ENCODE measurements around the gene TIMMDC1. TPM values are rescaled to one million over a fixed set of nuclear protein-coding genes. Genes with fewer than 3 reads are reported as not detected.

The TIMMDC1 gene
- total RNA-seq, 2 experiments from 2014 or later: 93.7 to 105 TPM

DNA sequence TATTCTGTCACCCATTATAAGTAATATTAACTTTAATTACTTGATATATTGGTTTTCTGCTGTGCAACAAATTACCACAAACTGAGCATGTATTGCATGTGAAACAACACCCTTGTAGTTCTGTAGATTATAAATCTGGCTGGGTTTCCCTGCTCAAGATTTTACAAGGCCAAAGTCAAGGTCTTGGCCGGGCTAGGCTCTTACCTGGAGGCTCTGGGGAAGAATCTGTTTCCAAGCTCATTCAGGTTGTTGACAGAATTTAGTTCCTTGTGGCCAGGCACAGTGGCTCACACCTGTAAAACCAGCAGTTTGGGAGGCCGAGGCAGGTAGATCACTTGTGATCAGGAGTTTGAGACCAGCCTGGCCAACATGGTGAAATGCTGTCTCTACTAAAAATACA, 16.3 kb downstream of the TIMMDC1 start:
- H3K27me3 Mint-ChIP-seq: no peaks in the 10 kb centered on the region
- POLR2A ChIA-PET: no interaction called here
- CTCF ChIA-PET: no interaction called here
- H3K36me3 Mint-ChIP-seq: peaks cover 48% of the 10 kb centered on the region
- intact Hi-C loops (cut with micrococcal nuclease): no loop called here
- H3K27ac Mint-ChIP-seq: no peak overlapping the region
- no peak for DNase-seq
- H3K9me3 Mint-ChIP-seq: no peaks in the 10 kb centered on the region
- H3K4me3 Mint-ChIP-seq: no peak overlapping the region
- no peaks in the 10 kb centered on the region for H3K4me1 Mint-ChIP-seq (ENCODE audit: low read depth)

DNA sequence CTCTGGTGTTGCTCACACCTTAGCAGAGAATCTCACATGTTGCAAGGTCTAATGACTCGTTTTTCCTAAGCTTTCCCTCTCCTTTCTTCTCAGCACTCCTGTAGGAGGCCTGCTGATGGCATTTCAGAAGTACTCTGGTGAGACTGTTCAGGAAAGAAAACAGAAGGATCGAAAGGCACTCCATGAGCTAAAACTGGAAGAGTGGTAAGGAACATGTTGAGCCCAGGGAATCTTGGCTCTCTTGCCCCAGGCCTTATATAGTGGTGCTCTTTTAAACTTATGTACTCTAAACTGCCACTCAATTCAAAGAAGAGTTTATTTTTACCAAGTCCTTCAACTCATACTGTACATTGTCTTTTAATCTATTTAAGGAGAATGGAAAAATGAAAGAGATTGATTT, 18.8 kb downstream of the TIMMDC1 start:
- Mint-ChIP-seq H3K4me3 (no peak overlapping the region), H3K27me3 (no peaks in the 10 kb centered on the region), H3K36me3 (peaks cover 64% of the 10 kb centered on the region), H3K9me3 (peaks cover 3% of the 10 kb centered on the region), H3K27ac (no peak overlapping the region), H3K4me1 (ENCODE audit: low read depth) (no peaks in the 10 kb centered on the region)
- POLR2A ChIA-PET: no interaction called here
- DNase-seq: no peak
- intact Hi-C loops (cut with micrococcal nuclease): no loop called here
- CTCF ChIA-PET: interaction anchor here (1.0 kb wide), 1 partner anchor 8 kb away, joined by 4 read pairs; no protein-coding TSS in a partner anchor

DNA sequence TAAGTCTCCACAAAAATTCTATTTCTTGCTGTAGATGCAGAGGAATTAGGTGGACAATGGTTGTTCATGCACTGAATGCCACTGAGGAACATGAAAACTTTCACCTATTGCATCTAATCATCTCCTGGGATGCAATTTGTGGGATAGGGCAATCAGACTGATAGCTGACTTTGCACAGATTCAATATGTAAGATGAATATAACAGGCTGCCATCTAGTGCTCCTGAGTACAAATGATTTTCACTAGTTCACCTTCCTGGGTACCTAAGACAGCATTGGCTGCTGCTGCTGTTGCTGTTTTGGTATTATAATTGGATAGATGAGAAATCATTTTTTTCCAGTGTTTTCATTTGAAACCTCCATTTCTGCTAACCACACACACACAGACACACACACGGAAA, 19.7 kb downstream of the TIMMDC1 start:
- ChIA-PET CTCF (no interaction called here), POLR2A (no interaction called here)
- Mint-ChIP-seq H3K9me3 (peaks cover 3% of the 10 kb centered on the region), H3K27me3 (no peaks in the 10 kb centered on the region), H3K4me3 (no peak overlapping the region), H3K4me1 (ENCODE audit: low read depth) (no peaks in the 10 kb centered on the region), H3K36me3 (peaks cover 64% of the 10 kb centered on the region), H3K27ac (no peak overlapping the region)
- no peak for DNase-seq
- intact Hi-C loops (cut with micrococcal nuclease): no loop called here

DNA sequence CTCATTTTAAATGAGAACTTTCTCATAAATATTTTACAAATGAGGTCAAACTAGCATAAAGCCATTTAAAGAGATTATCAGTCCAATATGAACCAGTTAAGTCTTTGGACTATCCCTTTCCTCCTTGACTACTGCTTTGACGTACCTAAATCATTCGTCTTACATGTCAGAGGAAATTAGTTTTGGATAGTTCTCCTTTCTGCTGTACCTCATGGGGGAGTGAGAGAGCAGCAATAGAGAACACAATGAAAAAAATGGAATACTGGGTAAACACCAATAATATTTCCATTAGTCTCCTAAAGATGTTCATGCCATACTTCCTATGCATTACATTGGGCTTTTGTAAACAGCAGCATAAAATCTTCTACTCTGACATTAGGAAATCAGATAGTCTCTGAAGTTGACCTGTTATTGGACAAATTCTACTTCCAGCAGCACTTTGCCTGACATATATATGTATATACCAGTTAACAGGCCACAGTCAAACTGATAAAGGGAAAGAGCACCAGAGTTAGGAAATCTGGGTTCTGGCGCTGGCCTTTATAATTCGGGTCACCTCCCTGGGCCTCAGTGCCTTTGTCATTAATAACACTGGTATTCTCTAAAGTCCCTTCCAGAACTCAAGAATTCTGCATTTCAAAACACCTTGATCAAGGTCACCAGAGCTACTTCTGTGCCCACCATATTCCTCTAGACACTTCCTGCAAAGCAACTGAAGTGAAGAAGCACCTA, 26.8 kb downstream of the TIMMDC1 start:
- no peak overlapping the region for H3K27ac Mint-ChIP-seq
- H3K4me3 Mint-ChIP-seq: no peak overlapping the region
- H3K27me3 Mint-ChIP-seq: no peaks in the 10 kb centered on the region
- POLR2A ChIA-PET: no interaction called here
- DNase-seq: no peak
- intact Hi-C loops (cut with micrococcal nuclease): no loop called here
- CTCF ChIA-PET: interaction anchor here (0.8 kb wide), 2 partner anchors 35 to 75 kb away, joined by 3 read pairs; no protein-coding TSS in a partner anchor
- H3K9me3 Mint-ChIP-seq: peaks cover 3% of the 10 kb centered on the region
- peaks cover 33% of the 10 kb centered on the region for H3K36me3 Mint-ChIP-seq
- no peaks in the 10 kb centered on the region for H3K4me1 Mint-ChIP-seq (ENCODE audit: low read depth)

DNA sequence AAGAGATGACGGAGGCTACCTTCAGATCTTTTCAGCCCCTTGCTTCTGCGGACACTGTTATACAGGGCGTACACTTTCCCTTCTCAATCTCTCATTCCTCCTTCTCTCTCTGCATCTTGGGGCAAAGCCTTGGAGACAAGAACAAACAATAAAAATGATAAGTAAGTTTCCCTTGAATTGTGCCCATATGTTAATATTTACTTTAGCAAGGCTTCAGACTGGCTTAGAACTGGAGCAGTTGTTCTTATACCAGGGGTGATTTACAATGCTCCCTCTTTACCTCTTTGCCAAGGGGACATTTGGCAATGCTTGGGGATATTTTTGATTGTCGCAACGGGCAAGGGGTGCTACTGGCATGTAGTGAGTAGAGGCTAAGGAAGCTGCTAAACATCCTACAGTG, 29.4 kb downstream of the TIMMDC1 start:
- DNase-seq: no peak
- ChIA-PET CTCF (no interaction called here), POLR2A (no interaction called here)
- H3K9me3 Mint-ChIP-seq: no peaks in the 10 kb centered on the region
- H3K27ac Mint-ChIP-seq: no peak overlapping the region
- H3K36me3 Mint-ChIP-seq: peaks cover 17% of the 10 kb centered on the region
- H3K4me3 Mint-ChIP-seq: no peak overlapping the region
- peaks cover 3% of the 10 kb centered on the region for H3K4me1 Mint-ChIP-seq (ENCODE audit: low read depth)
- intact Hi-C loops (cut with micrococcal nuclease): no loop called here
- H3K27me3 Mint-ChIP-seq: no peaks in the 10 kb centered on the region

DNA sequence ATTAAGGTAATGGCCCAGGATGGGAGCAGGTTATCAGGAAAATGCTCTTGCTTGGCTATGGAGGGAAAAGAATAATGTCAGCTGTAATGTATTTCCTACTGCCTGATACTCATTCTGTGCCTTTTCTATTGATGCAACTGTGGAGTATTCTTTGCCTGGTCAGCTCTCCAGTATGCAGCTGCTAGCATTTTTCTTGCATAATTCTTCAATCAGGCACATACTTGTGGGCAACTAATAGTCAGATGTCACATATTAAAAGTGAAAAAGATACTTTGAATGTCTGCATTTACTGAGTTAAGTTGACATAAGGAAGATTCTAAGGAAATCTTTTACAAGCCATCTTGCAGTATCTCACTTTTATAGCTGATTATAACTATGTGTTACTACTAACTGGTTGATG, 31.5 kb downstream of the TIMMDC1 start:
- intact Hi-C loops (cut with micrococcal nuclease): no loop called here
- ChIA-PET CTCF (no interaction called here), POLR2A (no interaction called here)
- Mint-ChIP-seq H3K4me1 (ENCODE audit: low read depth) (peaks cover 3% of the 10 kb centered on the region), H3K27ac (no peak overlapping the region), H3K27me3 (no peaks in the 10 kb centered on the region), H3K9me3 (no peaks in the 10 kb centered on the region), H3K4me3 (no peak overlapping the region), H3K36me3 (peaks cover 9% of the 10 kb centered on the region)
- DNase-seq: no peak

DNA sequence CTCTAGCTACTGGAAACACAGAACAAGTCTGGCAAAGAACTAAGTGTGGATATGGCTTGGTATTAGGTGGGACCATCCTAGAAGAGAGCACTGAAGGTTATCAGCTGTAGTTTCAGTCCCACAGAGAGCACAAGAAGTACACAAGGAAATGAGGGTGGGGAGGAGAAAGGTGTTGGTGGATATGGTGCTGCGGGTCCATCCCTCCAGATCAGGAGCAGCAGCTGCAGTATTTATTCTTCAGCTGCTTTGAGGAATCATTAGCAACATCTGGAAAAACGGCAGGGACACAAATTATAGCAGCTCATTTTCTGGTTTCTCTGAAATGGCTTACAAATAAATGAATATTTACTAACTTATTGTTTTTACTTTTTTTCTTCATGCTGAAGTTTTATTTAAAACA, 32.1 kb downstream of the TIMMDC1 start:
- ChIA-PET POLR2A (no interaction called here), CTCF (no interaction called here)
- peaks cover 7% of the 10 kb centered on the region for H3K36me3 Mint-ChIP-seq
- H3K27me3 Mint-ChIP-seq: no peaks in the 10 kb centered on the region
- H3K27ac Mint-ChIP-seq: no peak overlapping the region
- H3K4me1 Mint-ChIP-seq (ENCODE audit: low read depth): peaks cover 3% of the 10 kb centered on the region
- intact Hi-C loops (cut with micrococcal nuclease): no loop called here
- DNase-seq: no peak
- no peak overlapping the region for H3K4me3 Mint-ChIP-seq
- H3K9me3 Mint-ChIP-seq: no peaks in the 10 kb centered on the region

DNA sequence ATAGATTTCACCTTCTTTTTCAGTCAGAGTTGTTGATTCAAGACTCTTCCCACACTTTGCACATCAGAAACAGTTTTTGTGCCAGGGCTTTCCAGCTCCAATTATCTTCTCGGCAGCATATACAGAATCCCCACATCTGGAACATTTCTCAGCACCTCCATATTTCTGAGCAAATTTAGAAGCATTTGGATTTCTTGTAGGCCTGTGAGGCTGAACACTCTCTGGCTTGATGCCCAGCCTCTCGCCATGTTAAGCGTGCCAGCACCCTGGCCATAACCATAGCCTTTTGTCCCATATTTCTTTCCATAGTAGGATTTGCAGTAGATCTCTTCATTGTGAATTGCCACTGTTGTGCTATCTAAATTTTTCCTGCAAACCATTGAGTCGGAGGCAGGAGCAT, 32.8 kb downstream of the TIMMDC1 start:
- no peak for DNase-seq
- no peak overlapping the region for H3K27ac Mint-ChIP-seq
- ChIA-PET CTCF (no interaction called here), POLR2A (no interaction called here)
- no peaks in the 10 kb centered on the region for H3K9me3 Mint-ChIP-seq
- no peaks in the 10 kb centered on the region for H3K27me3 Mint-ChIP-seq
- intact Hi-C loops (cut with micrococcal nuclease): no loop called here
- peaks cover 3% of the 10 kb centered on the region for H3K36me3 Mint-ChIP-seq
- H3K4me3 Mint-ChIP-seq: no peak overlapping the region
- peaks cover 3% of the 10 kb centered on the region for H3K4me1 Mint-ChIP-seq (ENCODE audit: low read depth)

DNA sequence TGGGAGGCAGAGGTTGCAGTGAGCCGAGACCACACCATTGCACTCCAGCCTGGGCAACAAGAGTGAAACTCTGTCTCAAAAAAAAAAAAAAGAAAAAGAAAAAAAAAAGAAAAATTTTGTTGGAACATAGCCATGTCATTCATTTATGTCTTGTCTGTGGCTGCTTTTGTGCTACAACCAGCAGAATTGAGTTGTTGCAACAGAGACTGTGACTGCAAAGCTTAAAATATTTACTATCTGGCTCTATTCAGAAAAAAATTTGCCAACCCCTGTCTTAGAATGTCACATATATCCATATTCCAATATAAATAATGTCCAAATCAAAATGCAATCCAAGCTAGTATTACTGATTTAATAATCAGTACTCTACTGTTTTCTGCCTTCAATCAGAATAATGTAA, 35.9 kb downstream of the TIMMDC1 start:
- Mint-ChIP-seq H3K9me3 (no peaks in the 10 kb centered on the region), H3K27me3 (no peaks in the 10 kb centered on the region), H3K27ac (no peak overlapping the region), H3K36me3 (no peaks in the 10 kb centered on the region), H3K4me3 (no peak overlapping the region), H3K4me1 (ENCODE audit: low read depth) (peaks cover 3% of the 10 kb centered on the region)
- intact Hi-C loops (cut with micrococcal nuclease): no loop called here
- POLR2A ChIA-PET: no interaction called here
- CTCF ChIA-PET: interaction anchor here (1.2 kb wide), 1 partner anchor 26 kb away, joined by 3 read pairs; no protein-coding TSS in a partner anchor
- no peak for DNase-seq

DNA sequence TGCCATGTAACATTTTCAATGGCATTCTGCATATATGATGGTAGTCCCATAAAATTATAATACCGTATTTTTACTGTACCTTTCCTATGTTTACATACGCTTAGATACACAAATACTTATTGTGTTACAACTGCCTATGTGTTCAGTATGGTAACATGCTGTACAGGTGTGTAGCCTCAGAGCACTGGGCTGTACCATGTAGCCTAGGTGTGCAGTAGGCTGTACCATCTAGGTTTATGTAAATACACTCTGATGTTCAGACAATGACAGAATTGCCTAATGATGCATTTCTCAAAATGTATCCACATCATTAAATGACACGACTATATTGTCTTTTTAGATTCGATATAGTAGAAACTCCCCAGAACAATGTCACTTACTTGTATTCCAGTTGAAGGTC, 38.4 kb downstream of the TIMMDC1 start:
- Mint-ChIP-seq H3K36me3 (no peaks in the 10 kb centered on the region), H3K9me3 (no peaks in the 10 kb centered on the region), H3K4me3 (no peak overlapping the region), H3K27me3 (no peaks in the 10 kb centered on the region), H3K4me1 (ENCODE audit: low read depth) (peaks cover 4% of the 10 kb centered on the region), H3K27ac (no peak overlapping the region)
- DNase-seq: no peak
- intact Hi-C loops (cut with micrococcal nuclease): no loop called here
- POLR2A ChIA-PET: no interaction called here
- CTCF ChIA-PET: interaction anchor here (1.3 to 1.8 kb wide), 2 partner anchors 23 to 29 kb away, joined by 4 to 6 read pairs; partner anchors contain the start of gene CD80

DNA sequence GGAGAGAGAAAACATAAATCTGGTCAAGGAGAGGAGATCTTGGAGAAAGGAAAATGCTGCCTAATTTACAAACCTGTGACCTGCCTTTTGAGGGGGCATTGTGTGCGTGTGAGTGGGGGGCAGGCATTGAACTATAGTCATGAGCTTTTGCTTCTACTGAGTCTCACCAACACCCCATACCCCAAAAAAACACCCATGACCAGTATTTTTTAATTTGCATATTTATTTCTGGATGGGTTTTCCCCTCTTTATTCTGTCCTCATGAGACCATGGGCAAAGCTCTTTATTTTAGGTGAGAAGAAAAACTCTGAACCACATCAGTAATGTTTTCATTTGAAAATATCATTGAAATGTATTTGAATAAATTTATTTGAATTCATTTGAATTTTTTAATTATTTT, 40.4 kb downstream of the TIMMDC1 start:
- DNase-seq: no peak
- Mint-ChIP-seq H3K27me3 (no peaks in the 10 kb centered on the region), H3K9me3 (no peaks in the 10 kb centered on the region), H3K36me3 (no peaks in the 10 kb centered on the region), H3K4me1 (ENCODE audit: low read depth) (peaks cover 7% of the 10 kb centered on the region), H3K4me3 (no peak overlapping the region), H3K27ac (no peak overlapping the region)
- intact Hi-C loops (cut with micrococcal nuclease): no loop called here
- POLR2A ChIA-PET: no interaction called here
- CTCF ChIA-PET: no interaction called here

DNA sequence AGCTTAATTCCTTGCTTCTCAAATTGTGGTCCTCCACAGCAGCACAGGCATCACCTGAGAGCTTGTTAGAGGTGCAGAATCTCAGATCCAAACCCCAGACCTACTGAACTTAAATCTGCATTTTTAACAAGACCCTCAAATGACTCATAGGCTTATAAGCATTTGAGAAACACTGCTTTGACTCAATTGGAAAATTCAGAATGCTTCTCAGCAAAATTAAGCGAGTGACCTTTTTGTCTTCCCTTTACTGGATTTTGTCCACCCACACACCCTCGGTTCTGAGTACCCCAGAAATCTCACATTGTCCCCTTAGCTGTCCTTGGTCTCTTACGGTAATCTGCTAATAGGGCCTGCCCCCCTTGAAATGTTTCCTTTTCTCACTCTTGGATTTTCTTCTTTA, 43.2 kb downstream of the TIMMDC1 start:
- no peak for DNase-seq
- ChIA-PET CTCF (no interaction called here), POLR2A (no interaction called here)
- H3K27ac Mint-ChIP-seq: no peak overlapping the region
- peaks cover 7% of the 10 kb centered on the region for H3K4me1 Mint-ChIP-seq (ENCODE audit: low read depth)
- no peaks in the 10 kb centered on the region for H3K27me3 Mint-ChIP-seq
- intact Hi-C loops (cut with micrococcal nuclease): no loop called here
- no peaks in the 10 kb centered on the region for H3K9me3 Mint-ChIP-seq
- no peaks in the 10 kb centered on the region for H3K36me3 Mint-ChIP-seq
- no peak overlapping the region for H3K4me3 Mint-ChIP-seq

DNA sequence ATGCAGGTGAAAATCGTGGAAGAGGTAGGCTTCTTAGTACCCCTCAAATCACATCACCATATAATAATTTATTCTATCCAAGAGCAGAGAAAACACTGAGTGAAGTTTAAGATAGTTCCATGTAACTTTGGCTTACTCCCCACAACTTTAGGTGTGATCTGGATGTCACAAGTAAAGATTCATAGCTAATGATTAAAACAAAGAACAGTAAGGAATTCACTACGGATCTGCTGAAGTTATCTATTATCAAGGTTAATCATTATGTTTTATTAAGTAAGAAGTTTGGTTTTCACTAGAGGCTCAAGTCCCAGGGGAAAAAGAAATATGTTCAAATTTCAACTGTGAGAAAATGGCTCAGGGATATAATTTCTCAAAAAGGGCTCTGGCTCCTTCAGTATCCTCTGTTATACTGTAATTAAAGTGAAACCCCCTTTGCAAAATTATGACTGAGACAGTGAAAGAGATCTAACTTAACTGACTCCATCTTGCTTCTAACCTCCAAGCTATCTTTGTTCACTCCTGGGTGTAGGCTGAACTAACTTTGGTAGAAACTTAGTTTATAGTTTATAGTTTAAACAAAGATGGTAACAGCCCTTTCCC, 43.9 kb downstream of the TIMMDC1 start:
- Mint-ChIP-seq H3K36me3 (no peaks in the 10 kb centered on the region), H3K9me3 (no peaks in the 10 kb centered on the region), H3K4me1 (ENCODE audit: low read depth) (peaks cover 7% of the 10 kb centered on the region), H3K4me3 (no peak overlapping the region), H3K27ac (no peak overlapping the region), H3K27me3 (no peaks in the 10 kb centered on the region)
- intact Hi-C loops (cut with micrococcal nuclease): no loop called here
- POLR2A ChIA-PET: no interaction called here
- no peak for DNase-seq
- CTCF ChIA-PET: no interaction called here

Data from activated CD4-positive, alpha-beta memory T cell treated with anti-CD3 and anti-CD28 coated beads for 36 hours (primary cell).